Natural killer cell (primary cell): Measurements from ENCODE around the gene HES1. TPM values are rescaled to one million over a fixed set of nuclear protein-coding genes. Genes with fewer than 3 reads are reported as not detected.
A peak's percentile ranks its signal among the peaks of the same experiment; 100 is the strongest.

Experiments used
- ATAC-seq, 3 donors: fragments of 150-1000 bp in 2 of 3; fragments of 200-7000 bp in 1 of 3; cut with Tn5 transposase; 1 replicate in 1 of 3; 2 replicates in 2 of 3; pipeline ENCODE4 v1.10.0; 2021; ENCODE audit warnings: mild to moderate bottlenecking in 2 of 3, moderate library complexity in 2 of 3
- DNase-seq, 2 donors: peaks; one replicate each; pipeline versions ENCODE4 v3.0.0 to v3.0.0-alpha.2; 2013 to 2021; ENCODE audit warnings: mixed read lengths in 1 of 2
- H3K27ac ChIP-seq: one replicate; pipeline ENCODE4 v1.5.1; 2013; ENCODE audit warnings: mild to moderate bottlenecking, low read length
- H3K27me3 ChIP-seq: one replicate; pipeline ENCODE4 v1.6.1; 2013; ENCODE audit warnings: low read length; ENCODE audit not compliant: control insufficient read depth, insufficient read depth
- H3K36me3 ChIP-seq: one replicate; pipeline ENCODE4 v1.6.1; 2013; ENCODE audit warnings: low read length; ENCODE audit not compliant: control insufficient read depth, insufficient read depth
- H3K4me1 ChIP-seq: one replicate; pipeline ENCODE4 v1.6.1; 2013; ENCODE audit warnings: low read length; ENCODE audit not compliant: control insufficient read depth, insufficient read depth
- H3K4me3 ChIP-seq: one replicate; pipeline ENCODE4 v1.5.1; 2013; ENCODE audit warnings: low read length
- H3K9me3 ChIP-seq: one replicate; pipeline ENCODE4 v1.6.1; 2013; ENCODE audit warnings: low read length; ENCODE audit not compliant: control insufficient read depth, insufficient read depth
- H3K27ac Mint-ChIP-seq, 2 donors: one replicate each; pipeline ENCODE4 v1.8.0; 2022; ENCODE audit warnings: mild to moderate bottlenecking in 2 of 2, mixed read lengths in 2 of 2, moderate library complexity in 1 of 2
- H3K27me3 Mint-ChIP-seq, 2 donors: one replicate each; pipeline ENCODE4 v1.8.0; 2022; ENCODE audit warnings: low read depth in 2 of 2, mixed read lengths in 2 of 2
- H3K36me3 Mint-ChIP-seq: one replicate; pipeline ENCODE4 v1.8.0; 2022; ENCODE audit warnings: mixed read lengths
- H3K4me1 Mint-ChIP-seq, 2 donors: one replicate each; pipeline ENCODE4 v1.8.0; 2022; ENCODE audit warnings: mixed read lengths in 2 of 2
- H3K4me3 Mint-ChIP-seq: one replicate; pipeline ENCODE4 v1.8.0; 2022; ENCODE audit warnings: mild to moderate bottlenecking, moderate library complexity, mixed read lengths
- H3K9me3 Mint-ChIP-seq, 2 donors: one replicate each; pipeline ENCODE4 v1.8.0; 2022; ENCODE audit warnings: mixed read lengths in 2 of 2
- CTCF ChIP-seq: fragments of 200-600 bp; IDR thresholded peaks from one replicate; pipeline ENCODE4 v1.8.0; 2022; ENCODE audit warnings: antibody characterized with exemption
- WGBS: methylation state at CpG from one replicate; pipeline ENCODE4 v1.1.7; 2013; ENCODE audit warnings: missing lambda C conversion rate; ENCODE audit not compliant: insufficient coverage; 5-methylcytosine and 5-hydroxymethylcytosine counted together
- intact Hi-C: fragments of 100-400 bp; cut with micrococcal nuclease; formaldehyde crosslinking; loops from one replicate; pipeline ENCODE4 v1.14.2; 2022
- total RNA-seq, 4 donors: library from RNA; stranded (reverse); fragments of 120-200 nt in 1 of 4; gene quantifications; one replicate each; pipeline versions ENCODE4 v1.2.3 to v1.2.4, GENCODE V29; 2013 to 2022

Gene HES1
- total RNA-seq, 3 donors from 2014 or later (not counting 1 experiment from before 2014, with no cell fraction given), result 1.5 to 4.4 (median 2.2) TPM

GRCh38 chr3:194095464-194095863 lies 40.5 kb upstream of the HES1 start:
- Mint-ChIP-seq H3K4me1 (no peaks in the 10 kb centered on the region), H3K27ac (no peak overlapping the region)
- H3K27ac ChIP-seq, result no peak overlapping the region

GRCh38 chr3:194095902-194096301 lies 40.0 kb upstream of the HES1 start:
- no peaks in the 10 kb centered on the region for H3K36me3 Mint-ChIP-seq
- intact Hi-C loops, result no loop called here
- Histone ChIP-seq H3K36me3 (no peaks in the 10 kb centered on the region), H3K27me3 (no peaks in the 10 kb centered on the region), H3K9me3 (no peaks in the 10 kb centered on the region), H3K4me1 (no peaks in the 10 kb centered on the region), H3K4me3 (no peak overlapping the region), H3K27ac (no peak overlapping the region)
- DNase-seq (no peak), ATAC-seq (no peak)
- no peaks in the 10 kb centered on the region for H3K4me1 Mint-ChIP-seq
- H3K9me3 Mint-ChIP-seq, result no peaks in the 10 kb centered on the region
- no peak overlapping the region for H3K4me3 Mint-ChIP-seq
- H3K27me3 Mint-ChIP-seq, result peaks cover 13 to 26% of the 10 kb centered on the region in 2 donors
- TF ChIP-seq CTCF, result no peak
- WGBS, result 95% methylated on average over 10 of the region's 10 CpGs
- no peak overlapping the region for H3K27ac Mint-ChIP-seq

More at GRCh38 chr3:194095464-194095863, 40.5 kb upstream of the HES1 start:
- peak in 1 of 2 donors; percentile 21 for DNase-seq
- Histone ChIP-seq H3K36me3 (no peaks in the 10 kb centered on the region), H3K27me3 (no peaks in the 10 kb centered on the region), H3K4me1 (no peaks in the 10 kb centered on the region), H3K9me3 (no peaks in the 10 kb centered on the region), H3K4me3 (no peak overlapping the region)
- H3K4me3 Mint-ChIP-seq, result no peak overlapping the region
- H3K36me3 Mint-ChIP-seq, result no peaks in the 10 kb centered on the region
- H3K27me3 Mint-ChIP-seq, result peaks cover 9 to 21% of the 10 kb centered on the region in 2 donors
- ATAC-seq, result no peak
- WGBS, result 29% methylated on average over 4 of the region's 4 CpGs
- no peak for TF ChIP-seq CTCF
- no peaks in the 10 kb centered on the region for H3K9me3 Mint-ChIP-seq
- intact Hi-C loops, result no loop called here

- H3K4me1 ChIP-seq, result peaks cover 7% of the 10 kb centered on the region
- Mint-ChIP-seq H3K27ac (no peak overlapping the region), H3K27me3 (peaks cover 11 to 29% of the 10 kb centered on the region in 2 donors), H3K4me1 (no peaks in the 10 kb centered on the region), H3K4me3 (no peak overlapping the region), H3K36me3 (no peaks in the 10 kb centered on the region), H3K9me3 (no peaks in the 10 kb centered on the region)
- no peak overlapping the region for H3K4me3 ChIP-seq
- ATAC-seq, result no peak
- intact Hi-C loops, result no loop called here
- WGBS, result 87% methylated on average over 14 of the region's 14 CpGs
- no peaks in the 10 kb centered on the region for H3K27me3 ChIP-seq
- no peak overlapping the region for H3K27ac ChIP-seq
- no peak for TF ChIP-seq CTCF
- no peaks in the 10 kb centered on the region for H3K36me3 ChIP-seq
- DNase-seq, result no peak
- no peaks in the 10 kb centered on the region for H3K9me3 ChIP-seq
Measured at GRCh38 chr3:194097141-194097882, 38.6 kb upstream of the HES1 start.
